SK-N-SH (cell line): Measurements from ENCODE around the gene TTC14.

Source experiments
- ELF1 ChIP-seq: IDR thresholded peaks from 2 replicates; pipeline ENCODE4 v1.4.0; 2012
- EZH2phosphoT487 ChIP-seq: fragments of 200-600 bp; sonication (generic); IDR thresholded peaks from 2 replicates; pipeline ENCODE4 v1.6.1; 2017; ENCODE audit warnings: low read depth, mixed run types, mild to moderate bottlenecking, antibody characterized with exemption, moderate library complexity, borderline replicate concordance
- FOSL2 ChIP-seq: IDR thresholded peaks from 2 replicates; pipeline ENCODE4 v1.4.0; 2012; ENCODE audit warnings: low read depth, mild to moderate bottlenecking, moderate library complexity, borderline replicate concordance
- FOXM1 ChIP-seq: IDR thresholded peaks from 2 replicates; pipeline ENCODE4 v1.4.0; 2012; ENCODE audit warnings: low read depth, mild to moderate bottlenecking
- MXI1 ChIP-seq: IDR thresholded peaks from 2 replicates; pipeline ENCODE4 v1.6.1; 2012; ENCODE audit warnings: mild to moderate bottlenecking, low read depth, low read length, improper control_type of control experiment
- POLR2AphosphoS5 ChIP-seq: IDR thresholded peaks from 2 replicates; pipeline ENCODE4 v1.6.1; 2012; ENCODE audit warnings: low read depth, low read length
- TF ChIP-seq, protein P1 (sequence below): fragments of 200-600 bp; sonication (generic); IDR thresholded peaks from 2 replicates; pipeline ENCODE4 v1.6.1; 2017; ENCODE audit warnings: antibody characterized with exemption, mild to moderate bottlenecking, moderate library complexity
- TF ChIP-seq, protein P2 (sequence below): IDR thresholded peaks from 2 replicates; pipeline ENCODE4 v1.6.1; 2012; ENCODE audit warnings: mild to moderate bottlenecking, low read depth, low read length, moderate library complexity
- TF ChIP-seq, protein P3 (sequence below): IDR thresholded peaks from 2 replicates; pipeline ENCODE4 v1.4.0; 2012; ENCODE audit warnings: low read depth
- TF ChIP-seq, protein P4 (sequence below): IDR thresholded peaks from 2 replicates; pipeline ENCODE4; 2012

DNA sequence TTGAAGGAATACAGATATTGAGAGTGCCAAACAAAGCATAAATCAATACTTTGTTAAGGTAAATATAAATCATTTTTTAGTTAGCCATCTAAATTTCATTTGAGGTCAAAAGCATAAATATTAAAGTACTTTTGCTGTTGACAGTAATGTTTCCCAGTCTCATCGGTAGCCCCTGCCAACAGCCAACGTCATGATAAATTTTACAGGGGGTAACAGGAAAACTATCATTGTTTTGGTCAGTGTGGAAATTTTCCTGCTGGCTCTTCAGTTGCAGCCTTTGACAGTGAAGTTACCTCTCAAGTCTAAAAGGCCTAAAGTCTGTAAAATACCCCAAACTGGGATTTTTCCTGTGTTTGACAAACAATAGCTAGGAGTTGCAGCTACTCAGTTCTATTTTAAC lies 37.3 kb upstream of the TTC14 start:
- TF ChIP-seq EZH2phosphoT487 (no peak), ELF1 (no peak), FOXM1 (no peak), POLR2AphosphoS5 (no peak), FOSL2 (no peak), MXI1 (no peak)
- TF ChIP-seq, protein P1, sequence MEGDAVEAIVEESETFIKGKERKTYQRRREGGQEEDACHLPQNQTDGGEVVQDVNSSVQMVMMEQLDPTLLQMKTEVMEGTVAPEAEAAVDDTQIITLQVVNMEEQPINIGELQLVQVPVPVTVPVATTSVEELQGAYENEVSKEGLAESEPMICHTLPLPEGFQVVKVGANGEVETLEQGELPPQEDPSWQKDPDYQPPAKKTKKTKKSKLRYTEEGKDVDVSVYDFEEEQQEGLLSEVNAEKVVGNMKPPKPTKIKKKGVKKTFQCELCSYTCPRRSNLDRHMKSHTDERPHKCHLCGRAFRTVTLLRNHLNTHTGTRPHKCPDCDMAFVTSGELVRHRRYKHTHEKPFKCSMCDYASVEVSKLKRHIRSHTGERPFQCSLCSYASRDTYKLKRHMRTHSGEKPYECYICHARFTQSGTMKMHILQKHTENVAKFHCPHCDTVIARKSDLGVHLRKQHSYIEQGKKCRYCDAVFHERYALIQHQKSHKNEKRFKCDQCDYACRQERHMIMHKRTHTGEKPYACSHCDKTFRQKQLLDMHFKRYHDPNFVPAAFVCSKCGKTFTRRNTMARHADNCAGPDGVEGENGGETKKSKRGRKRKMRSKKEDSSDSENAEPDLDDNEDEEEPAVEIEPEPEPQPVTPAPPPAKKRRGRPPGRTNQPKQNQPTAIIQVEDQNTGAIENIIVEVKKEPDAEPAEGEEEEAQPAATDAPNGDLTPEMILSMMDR: no peak
- TF ChIP-seq, protein P2, sequence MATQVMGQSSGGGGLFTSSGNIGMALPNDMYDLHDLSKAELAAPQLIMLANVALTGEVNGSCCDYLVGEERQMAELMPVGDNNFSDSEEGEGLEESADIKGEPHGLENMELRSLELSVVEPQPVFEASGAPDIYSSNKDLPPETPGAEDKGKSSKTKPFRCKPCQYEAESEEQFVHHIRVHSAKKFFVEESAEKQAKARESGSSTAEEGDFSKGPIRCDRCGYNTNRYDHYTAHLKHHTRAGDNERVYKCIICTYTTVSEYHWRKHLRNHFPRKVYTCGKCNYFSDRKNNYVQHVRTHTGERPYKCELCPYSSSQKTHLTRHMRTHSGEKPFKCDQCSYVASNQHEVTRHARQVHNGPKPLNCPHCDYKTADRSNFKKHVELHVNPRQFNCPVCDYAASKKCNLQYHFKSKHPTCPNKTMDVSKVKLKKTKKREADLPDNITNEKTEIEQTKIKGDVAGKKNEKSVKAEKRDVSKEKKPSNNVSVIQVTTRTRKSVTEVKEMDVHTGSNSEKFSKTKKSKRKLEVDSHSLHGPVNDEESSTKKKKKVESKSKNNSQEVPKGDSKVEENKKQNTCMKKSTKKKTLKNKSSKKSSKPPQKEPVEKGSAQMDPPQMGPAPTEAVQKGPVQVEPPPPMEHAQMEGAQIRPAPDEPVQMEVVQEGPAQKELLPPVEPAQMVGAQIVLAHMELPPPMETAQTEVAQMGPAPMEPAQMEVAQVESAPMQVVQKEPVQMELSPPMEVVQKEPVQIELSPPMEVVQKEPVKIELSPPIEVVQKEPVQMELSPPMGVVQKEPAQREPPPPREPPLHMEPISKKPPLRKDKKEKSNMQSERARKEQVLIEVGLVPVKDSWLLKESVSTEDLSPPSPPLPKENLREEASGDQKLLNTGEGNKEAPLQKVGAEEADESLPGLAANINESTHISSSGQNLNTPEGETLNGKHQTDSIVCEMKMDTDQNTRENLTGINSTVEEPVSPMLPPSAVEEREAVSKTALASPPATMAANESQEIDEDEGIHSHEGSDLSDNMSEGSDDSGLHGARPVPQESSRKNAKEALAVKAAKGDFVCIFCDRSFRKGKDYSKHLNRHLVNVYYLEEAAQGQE: no peak
- TF ChIP-seq, protein P3, sequence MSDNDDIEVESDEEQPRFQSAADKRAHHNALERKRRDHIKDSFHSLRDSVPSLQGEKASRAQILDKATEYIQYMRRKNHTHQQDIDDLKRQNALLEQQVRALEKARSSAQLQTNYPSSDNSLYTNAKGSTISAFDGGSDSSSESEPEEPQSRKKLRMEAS: no peak
- TF ChIP-seq, protein P4, sequence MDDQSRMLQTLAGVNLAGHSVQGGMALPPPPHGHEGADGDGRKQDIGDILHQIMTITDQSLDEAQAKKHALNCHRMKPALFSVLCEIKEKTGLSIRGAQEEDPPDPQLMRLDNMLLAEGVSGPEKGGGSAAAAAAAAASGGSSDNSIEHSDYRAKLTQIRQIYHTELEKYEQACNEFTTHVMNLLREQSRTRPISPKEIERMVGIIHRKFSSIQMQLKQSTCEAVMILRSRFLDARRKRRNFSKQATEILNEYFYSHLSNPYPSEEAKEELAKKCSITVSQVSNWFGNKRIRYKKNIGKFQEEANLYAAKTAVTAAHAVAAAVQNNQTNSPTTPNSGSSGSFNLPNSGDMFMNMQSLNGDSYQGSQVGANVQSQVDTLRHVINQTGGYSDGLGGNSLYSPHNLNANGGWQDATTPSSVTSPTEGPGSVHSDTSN: no peak
